Measurements from ENCODE around the gene PUS1. TPM values are rescaled to one million over a fixed set of nuclear protein-coding genes. Genes with fewer than 3 reads are reported as not detected.

PUS1 gene
- polyA plus RNA-seq, 3 donors = 10.5 to 12.8 (median 12.2) TPM

- DNase-seq (ENCODE audit: low read depth in 3 of 3, low spot score in 2 of 3) = no peak
Measured at GRCh38 chr12:131915000-131915689, 13.9 kb upstream of the PUS1 start.

GRCh38 chr12:131915823-131916222, 13.3 kb upstream of the PUS1 start:
- DNase-seq (ENCODE audit: low read depth in 3 of 3, low spot score in 2 of 3) = no peak

- DNase-seq (ENCODE audit: low read depth in 3 of 3, low spot score in 2 of 3) = no peak
Measured at GRCh38 chr12:131916306-131917138, 12.6 kb upstream of the PUS1 start.

GRCh38 chr12:131917139-131917710, 11.9 kb upstream of the PUS1 start:
- no peak for DNase-seq (ENCODE audit: low read depth in 3 of 3, low spot score in 2 of 3)

GRCh38 chr12:131917711-131918306, 11.3 kb upstream of the PUS1 start:
- DNase-seq (ENCODE audit: low read depth in 3 of 3, low spot score in 2 of 3) = no peak

- DNase-seq (ENCODE audit: low read depth in 3 of 3, low spot score in 2 of 3) = no peak
Measured at GRCh38 chr12:131918311-131919050, 10.6 kb upstream of the PUS1 start.

GRCh38 chr12:131919051-131919347, 10.1 kb upstream of the PUS1 start:
- no peak for DNase-seq (ENCODE audit: low read depth in 3 of 3, low spot score in 2 of 3)

- no peak for DNase-seq (ENCODE audit: low read depth in 3 of 3, low spot score in 2 of 3)
Measured at GRCh38 chr12:131919366-131920156, 9.5 kb upstream of the PUS1 start.

- no peak for DNase-seq (ENCODE audit: low read depth in 3 of 3, low spot score in 2 of 3)
Measured at GRCh38 chr12:131920157-131920508, 8.9 kb upstream of the PUS1 start.

- no peak for DNase-seq (ENCODE audit: low read depth in 3 of 3, low spot score in 2 of 3)
Measured at GRCh38 chr12:131920902-131921840, 7.9 kb upstream of the PUS1 start.

GRCh38 chr12:131921866-131922769, 7.0 kb upstream of the PUS1 start:
- no peak for DNase-seq (ENCODE audit: low read depth in 3 of 3, low spot score in 2 of 3)

GRCh38 chr12:131922772-131923171, 6.3 kb upstream of the PUS1 start:
- DNase-seq (ENCODE audit: low read depth in 3 of 3, low spot score in 2 of 3) = no peak

GRCh38 chr12:131923260-131923659, 5.8 kb upstream of the PUS1 start:
- no peak for DNase-seq (ENCODE audit: low read depth in 3 of 3, low spot score in 2 of 3)

- DNase-seq (ENCODE audit: low read depth in 3 of 3, low spot score in 2 of 3) = no peak
Measured at GRCh38 chr12:131927110-131928079, 1.7 kb upstream of the PUS1 start.

GRCh38 chr12:131928080-131928710, 881 bp upstream of the PUS1 start:
- no peak for DNase-seq (ENCODE audit: low read depth in 3 of 3, low spot score in 2 of 3)

Measured in right renal cortex interstitium (tissue), 3 donors.